DND-41 (cell line): ENCODE measurements around the gene IL21.

Experiments
- ATAC-seq: fragments of 200-7000 bp; cut with Tn5 transposase; 3 replicates; pipeline ENCODE4 v1.9.1; 2021; ENCODE audit warnings: low read depth; ENCODE audit not compliant: insufficient read depth
- DNase-seq: peaks from one replicate; pipeline ENCODE4 v3.0.0-alpha.2; 2020
- H2AFZ ChIP-seq: 2 replicates; pipeline ENCODE4 v1.6.0; 2012; ENCODE audit warnings: low read depth, low read length
- H3K27ac ChIP-seq: 2 replicates; pipeline ENCODE4 v1.5.1; 2012; ENCODE audit warnings: low read length, inconsistent platforms
- H3K27me3 ChIP-seq: fragments of 200-600 bp; sonication (generic); 2 replicates; pipeline ENCODE4 v1.6.0; 2012; ENCODE audit warnings: low read length, mild to moderate bottlenecking, inconsistent platforms; ENCODE audit not compliant: insufficient read depth, poor library complexity
- H3K36me3 ChIP-seq: 2 replicates; pipeline ENCODE4 v1.5.1; 2012; ENCODE audit warnings: low read length, inconsistent platforms; ENCODE audit not compliant: insufficient read depth
- H3K4me1 ChIP-seq: 2 replicates; pipeline ENCODE4 v1.5.1; 2012; ENCODE audit warnings: mild to moderate bottlenecking, low read length; ENCODE audit not compliant: insufficient read depth
- H3K4me2 ChIP-seq: 2 replicates; pipeline ENCODE4 v1.6.0; 2012; ENCODE audit warnings: mild to moderate bottlenecking, moderate library complexity, low read length, inconsistent platforms; ENCODE audit not compliant: insufficient read depth
- H3K4me3 ChIP-seq, 2 experiments: fragments of 200-600 bp in 1 of 2; shearing (Covaris generic) in 1 of 2; 2 replicates each; pipeline ENCODE4 v1.5.1; 2012 to 2016; ENCODE audit warnings: inconsistent platforms in 2 of 2, low read length in 2 of 2, mild to moderate bottlenecking in 2 of 2, low read depth in 1 of 2, moderate library complexity in 1 of 2
- H3K79me2 ChIP-seq: 2 replicates; pipeline ENCODE4 v1.6.0; 2012; ENCODE audit warnings: low read length, inconsistent platforms; ENCODE audit not compliant: insufficient read depth
- H3K9ac ChIP-seq: 2 replicates; pipeline ENCODE4 v1.6.0; 2012; ENCODE audit warnings: low read depth, mild to moderate bottlenecking, inconsistent platforms, low read length, moderate library complexity
- H3K9me3 ChIP-seq: 2 replicates; pipeline ENCODE4 v1.5.1; 2012; ENCODE audit warnings: low read length, moderate library complexity, mild to moderate bottlenecking, inconsistent platforms; ENCODE audit not compliant: insufficient read depth, severe bottlenecking
- H4K20me1 ChIP-seq: 2 replicates; pipeline ENCODE4 v1.6.0; 2012; ENCODE audit warnings: low read length; ENCODE audit not compliant: insufficient read depth
- CTCF ChIP-seq: IDR thresholded peaks from 2 replicates; pipeline ENCODE4 v1.5.1; 2012; ENCODE audit warnings: borderline replicate concordance, low read length, moderate library complexity, mild to moderate bottlenecking; ENCODE audit not compliant: poor library complexity, severe bottlenecking; ENCODE audit errors: extremely low read depth
- EZH2 ChIP-seq: IDR thresholded peaks from 3 replicates; pipeline ENCODE4 v1.6.1; 2012; ENCODE audit warnings: borderline replicate concordance, low read depth, mild to moderate bottlenecking, moderate library complexity, low read length, inconsistent platforms; ENCODE audit not compliant: severe bottlenecking

Gene IL21

GRCh38 chr4:122602277-122603142 lies 18.4 kb downstream of the IL21 start:
- Histone ChIP-seq H3K9ac (no peak overlapping the region), H3K27me3 (peaks cover 52% of the 10 kb centered on the region)

GRCh38 chr4:122591196-122591595 lies 29.7 kb downstream of the IL21 start:
- no peaks in the 10 kb centered on the region for H3K4me1 ChIP-seq
- H3K79me2 ChIP-seq, result no peaks in the 10 kb centered on the region
- no peak for ATAC-seq
- H3K27me3 ChIP-seq, result peaks cover 79% of the 10 kb centered on the region
- TF ChIP-seq EZH2 (no peak), CTCF (no peak)
- H3K9me3 ChIP-seq, result no peaks in the 10 kb centered on the region
- no peak for DNase-seq
- no peak overlapping the region for H3K4me3 ChIP-seq
- H3K4me2 ChIP-seq, result no peak overlapping the region
- peaks cover 17% of the 10 kb centered on the region for H4K20me1 ChIP-seq
- no peak overlapping the region for H3K9ac ChIP-seq
- no peak overlapping the region for H3K27ac ChIP-seq
- no peak overlapping the region for H2AFZ ChIP-seq
- no peaks in the 10 kb centered on the region for H3K36me3 ChIP-seq

More at GRCh38 chr4:122602277-122603142, 18.4 kb downstream of the IL21 start:
- Histone ChIP-seq H3K4me1 (no peaks in the 10 kb centered on the region), H3K79me2 (no peaks in the 10 kb centered on the region), H3K9me3 (no peaks in the 10 kb centered on the region), H3K27ac (no peak overlapping the region), H3K36me3 (no peaks in the 10 kb centered on the region), H2AFZ (no peak overlapping the region), H3K4me2 (no peak overlapping the region), H4K20me1 (peaks cover 4% of the 10 kb centered on the region; the same call in 1 of the 2 replicates), H3K4me3 (no peak overlapping the region)
- DNase-seq, result no peak
- TF ChIP-seq EZH2 (no peak), CTCF (peak; percentile 37)
- no peak for ATAC-seq

- H2AFZ ChIP-seq, result no peak overlapping the region
- H3K4me1 ChIP-seq, result no peaks in the 10 kb centered on the region
- peaks cover 88% of the 10 kb centered on the region for H3K27me3 ChIP-seq
- H3K4me2 ChIP-seq, result no peak overlapping the region
- DNase-seq (no peak), ATAC-seq (no peak)
- no peak for TF ChIP-seq CTCF
- no peak for TF ChIP-seq EZH2
- H3K79me2 ChIP-seq, result no peaks in the 10 kb centered on the region
- H3K27ac ChIP-seq, result no peak overlapping the region
- no peak overlapping the region for H3K4me3 ChIP-seq
- H3K9ac ChIP-seq, result no peak overlapping the region
- H4K20me1 ChIP-seq, result peaks cover 28% of the 10 kb centered on the region
- no peaks in the 10 kb centered on the region for H3K36me3 ChIP-seq
- H3K9me3 ChIP-seq, result no peaks in the 10 kb centered on the region
Observed at GRCh38 chr4:122588453-122589238, 32.2 kb downstream of the IL21 start.
